Keratinocyte (primary cell): Measurements from ENCODE around the gene CDKAL1. TPM values are rescaled to one million over a fixed set of nuclear protein-coding genes. Genes with fewer than 3 reads are reported as not detected.

ENCODE experiments used
- DNase-seq: peaks from one replicate; pipeline ENCODE4 v3.0.0-alpha.2; 2011; ENCODE audit warnings: low read depth, missing footprints, low spot score
- FAIRE-seq: peaks from 2 replicates; lab custom pipeline; 2011; peaks lifted over from hg19 to GRCh38; lab: Jason Lieb, UNC
- H2AFZ ChIP-seq: 2 replicates; pipeline ENCODE4 v1.6.0; 2012; ENCODE audit warnings: low read length, control low read depth, inconsistent platforms; ENCODE audit not compliant: control insufficient read depth
- H3K27ac ChIP-seq: 2 replicates; pipeline ENCODE4 v1.5.1; 2011; ENCODE audit warnings: low read length; ENCODE audit not compliant: control insufficient read depth, insufficient read depth
- H3K27me3 ChIP-seq: 3 replicates; pipeline ENCODE4 v1.6.0; 2011; ENCODE audit warnings: low read length; ENCODE audit not compliant: control insufficient read depth, insufficient read depth; ENCODE audit errors: extremely low read depth
- H3K36me3 ChIP-seq, 2 experiments: 2 replicates in 1 of 2; 3 replicates in 1 of 2; pipeline ENCODE4 v1.5.1; 2011; ENCODE audit warnings: low read length in 2 of 2, mild to moderate bottlenecking in 1 of 2; ENCODE audit not compliant: control insufficient read depth in 2 of 2, insufficient read depth in 2 of 2; ENCODE audit errors: extremely low read depth in 1 of 2
- H3K4me1 ChIP-seq: 3 replicates; pipeline ENCODE4 v1.5.1; 2011; ENCODE audit warnings: low read length; ENCODE audit not compliant: control insufficient read depth, insufficient read depth; ENCODE audit errors: extremely low read depth
- H3K4me2 ChIP-seq: 3 replicates; pipeline ENCODE4 v1.6.0; 2011; ENCODE audit warnings: low read depth, low read length; ENCODE audit not compliant: control insufficient read depth, insufficient read depth; ENCODE audit errors: extremely low read depth
- H3K4me3 ChIP-seq, 3 experiments: fragments of 200-600 bp in 1 of 3; sonication (generic) in 1 of 3; 2 replicates in 2 of 3; 3 replicates in 1 of 3; pipeline ENCODE4 v1.5.1; 2011 to 2016; ENCODE audit warnings: low read length in 3 of 3, mild to moderate bottlenecking in 3 of 3, control low read depth in 2 of 3, inconsistent platforms in 1 of 3, low read depth in 1 of 3, mixed read lengths in 1 of 3, mixed run types in 1 of 3, moderate library complexity in 1 of 3; ENCODE audit not compliant: control insufficient read depth in 2 of 3, insufficient read depth in 2 of 3; ENCODE audit errors: extremely low read depth in 1 of 3
- H3K79me2 ChIP-seq: 2 replicates; pipeline ENCODE4 v1.6.0; 2012; ENCODE audit warnings: low read length; ENCODE audit not compliant: control insufficient read depth, insufficient read depth
- H3K9ac ChIP-seq: 3 replicates; pipeline ENCODE4 v1.6.0; 2011; ENCODE audit warnings: low read length; ENCODE audit not compliant: control insufficient read depth, insufficient read depth; ENCODE audit errors: extremely low read depth
- H3K9me1 ChIP-seq: 3 replicates; pipeline ENCODE4 v1.6.0; 2011; ENCODE audit warnings: low read length; ENCODE audit not compliant: control insufficient read depth, insufficient read depth; ENCODE audit errors: extremely low read depth
- H3K9me3 ChIP-seq: 2 replicates; pipeline ENCODE4 v1.5.1; 2012; ENCODE audit warnings: low read depth, low read length; ENCODE audit not compliant: control insufficient read depth
- H4K20me1 ChIP-seq: 3 replicates; pipeline ENCODE4 v1.6.0; 2011; ENCODE audit warnings: low read length; ENCODE audit not compliant: control insufficient read depth, insufficient read depth; ENCODE audit errors: extremely low read depth
- CTCF ChIP-seq, 3 experiments: IDR thresholded peaks in 1 of 3; conservative IDR thresholded peaks in 1 of 3; optimal IDR thresholded peaks in 1 of 3; 2 replicates in 2 of 3; 3 replicates in 1 of 3; pipeline versions ENCODE3 to v1.5.1; 2011; ENCODE audit warnings: low read length in 3 of 3, mild to moderate bottlenecking in 3 of 3, moderate library complexity in 2 of 3, control low read depth in 1 of 3, inconsistent platforms in 1 of 3; ENCODE audit not compliant: insufficient read depth in 2 of 3; ENCODE audit errors: extremely low read depth in 1 of 3
- EZH2 ChIP-seq: IDR thresholded peaks from one replicate; pipeline ENCODE4 v1.6.1; 2012; ENCODE audit warnings: inconsistent platforms, mild to moderate bottlenecking, low read length, moderate library complexity
- dilution Hi-C: fragments of 300-500 bp; cut with MboI; formaldehyde crosslinking; loops from one replicate; pipeline ENCODE4 v1.7.0; 2020; ENCODE audit warnings: low sequenced_read_pairs; ENCODE audit not compliant: extremely low pct_ligation_motif_present
- polyA plus RNA-seq, 5 experiments: library from polyadenylated mRNA; depleted of rRNA in 3 of 5; stranded (reverse) in 3 of 5; stranded (forward) in 1 of 5; unstranded in 1 of 5; fragments of >200 nt; gene quantifications; 1 replicate in 1 of 5; 2 replicates in 3 of 5; 3 replicates in 1 of 5; pipeline versions ENCODE4 v1.2.1 to v1.2.3, GENCODE V29; 2011 to 2012; ENCODE audit warnings: missing spikeins in 2 of 5, low read depth in 1 of 5, low replicate concordance in 1 of 5

The CDKAL1 gene
- polyA plus RNA-seq, 1 donor (not counting 4 experiments of a cell fraction or from before 2014, with no cell fraction given), result 5.6 TPM

- H3K9me3 ChIP-seq, result no peaks in the 10 kb centered on the region
- FAIRE-seq (no peak), DNase-seq (no peak)
- H3K9me1 ChIP-seq, result no peaks in the 10 kb centered on the region
- no peaks in the 10 kb centered on the region for H3K27me3 ChIP-seq
- TF ChIP-seq EZH2 (no peak), CTCF (optimal IDR thresholded peaks at IDR 0.05 in 1 of 3, IDR thresholded peaks at IDR 0.05 in 1 of 3, conservative IDR thresholded peaks at IDR 0.05 in 1 of 3; ENCODE audit: extremely low read depth in 1 of 3, insufficient read depth in 2 of 3, low read length in 3 of 3) (no peak)
- H3K4me1 ChIP-seq, result peaks cover 4% of the 10 kb centered on the region
- no peak overlapping the region for H3K9ac ChIP-seq
- H3K36me3 ChIP-seq, result no peaks in the 10 kb centered on the region
- no peak overlapping the region for H2AFZ ChIP-seq
- H3K27ac ChIP-seq, result no peak overlapping the region
- dilution Hi-C loops, result no loop called here
- no peaks in the 10 kb centered on the region for H3K79me2 ChIP-seq
- no peaks in the 10 kb centered on the region for H4K20me1 ChIP-seq
- no peak overlapping the region for H3K4me2 ChIP-seq
- H3K4me3 ChIP-seq, result no peak overlapping the region
These were observed 85.8 kb downstream of the CDKAL1 start for GRCh38 chr6:20620043-20620442.

GRCh38 chr6:20623761-20624160, 89.5 kb downstream of the CDKAL1 start:
- FAIRE-seq, result no peak
- Histone ChIP-seq H3K4me1 (peaks cover 4% of the 10 kb centered on the region), H3K4me3 (no peak overlapping the region), H3K27me3 (no peaks in the 10 kb centered on the region), H2AFZ (no peak overlapping the region), H3K27ac (no peak overlapping the region), H3K36me3 (no peaks in the 10 kb centered on the region), H4K20me1 (no peaks in the 10 kb centered on the region), H3K9me1 (no peaks in the 10 kb centered on the region), H3K9ac (no peak overlapping the region), H3K79me2 (no peaks in the 10 kb centered on the region), H3K4me2 (no peak overlapping the region), H3K9me3 (no peaks in the 10 kb centered on the region)
- dilution Hi-C loops, result no loop called here
- DNase-seq, result no peak
- TF ChIP-seq CTCF (optimal IDR thresholded peaks at IDR 0.05 in 1 of 3, IDR thresholded peaks at IDR 0.05 in 1 of 3, conservative IDR thresholded peaks at IDR 0.05 in 1 of 3; ENCODE audit: extremely low read depth in 1 of 3, insufficient read depth in 2 of 3, low read length in 3 of 3) (no peak), EZH2 (no peak)
